ENCODE measurements around the gene SNED1.

Gene SNED1

GRCh38 chr2:241084856-241085444 lies 86.5 kb downstream of the SNED1 start:
- no peak overlapping the region for H3K4me3 ChIP-seq (ENCODE audit: low read depth, low read length)
- DNase-seq (ENCODE audit: low read depth), result no peak
- TF ChIP-seq CTCF (IDR thresholded peaks at IDR 0.05; ENCODE audit: control insufficient read depth, extremely low read depth, insufficient read depth), result no peak

GRCh38 chr2:241087420-241088268 lies 89.2 kb downstream of the SNED1 start:
- TF ChIP-seq CTCF (IDR thresholded peaks at IDR 0.05; ENCODE audit: control insufficient read depth, extremely low read depth, insufficient read depth), result no peak
- DNase-seq (ENCODE audit: low read depth), result no peak
- no peak overlapping the region for H3K4me3 ChIP-seq (ENCODE audit: low read depth, low read length)

GRCh38 chr2:241088376-241088775 lies 90.0 kb downstream of the SNED1 start:
- H3K4me3 ChIP-seq (ENCODE audit: low read depth, low read length), result no peak overlapping the region
- no peak for TF ChIP-seq CTCF (IDR thresholded peaks at IDR 0.05; ENCODE audit: control insufficient read depth, extremely low read depth, insufficient read depth)
- DNase-seq (ENCODE audit: low read depth), result no peak

- no peak for TF ChIP-seq CTCF (IDR thresholded peaks at IDR 0.05; ENCODE audit: control insufficient read depth, extremely low read depth, insufficient read depth)
- DNase-seq (ENCODE audit: low read depth), result no peak
- H3K4me3 ChIP-seq (ENCODE audit: low read depth, low read length), result no peak overlapping the region
Measured at GRCh38 chr2:241088791-241089732, 90.6 kb downstream of the SNED1 start.

GRCh38 chr2:241091201-241091600 lies 92.8 kb downstream of the SNED1 start:
- no peak for TF ChIP-seq CTCF (IDR thresholded peaks at IDR 0.05; ENCODE audit: control insufficient read depth, extremely low read depth, insufficient read depth)
- no peak overlapping the region for H3K4me3 ChIP-seq (ENCODE audit: low read depth, low read length)
- DNase-seq (ENCODE audit: low read depth), result no peak

- TF ChIP-seq CTCF (IDR thresholded peaks at IDR 0.05; ENCODE audit: control insufficient read depth, extremely low read depth, insufficient read depth), result no peak
- peak; percentile 67 for DNase-seq (ENCODE audit: low read depth)
- no peak overlapping the region for H3K4me3 ChIP-seq (ENCODE audit: low read depth, low read length)
Measured at GRCh38 chr2:241091734-241092445, 93.5 kb downstream of the SNED1 start.
